Neural cell (in vitro differentiated cells): Measurements from ENCODE around the gene ARL10. TPM values are rescaled to one million over a fixed set of nuclear protein-coding genes. Genes with fewer than 3 reads are reported as not detected.

Experiments
- H2AFZ ChIP-seq: fragments of 200-600, 300-800 bp; sonication (generic), shearing (Covaris generic); 2 replicates; pipeline ENCODE4 v1.6.0; 2014; ENCODE audit warnings: low read depth, mild to moderate bottlenecking, antibody characterized with exemption, low read length, moderate library complexity
- H3F3A ChIP-seq: fragments of 200-600 bp; shearing (Covaris generic); 2 replicates; pipeline ENCODE4 v1.6.1; 2016; ENCODE audit warnings: mild to moderate bottlenecking, moderate library complexity, mixed read lengths, antibody characterized with exemption, low read length; ENCODE audit not compliant: insufficient read depth, poor library complexity, severe bottlenecking
- H3K27ac ChIP-seq: fragments of 200-600, 300-800 bp; sonication (generic), shearing (Covaris generic); 2 replicates; pipeline ENCODE4 v1.5.1; 2014; ENCODE audit warnings: mild to moderate bottlenecking, low read length, moderate library complexity
- H3K27me3 ChIP-seq: fragments of 300-800, 200-600 bp; sonication (generic), shearing (Covaris generic); 2 replicates; pipeline ENCODE4 v1.6.0; 2014; ENCODE audit warnings: mild to moderate bottlenecking, low read depth, low read length, moderate library complexity; ENCODE audit not compliant: insufficient read depth
- H3K36me3 ChIP-seq: fragments of 300-800, 200-600 bp; sonication (generic), shearing (Covaris generic); 2 replicates; pipeline ENCODE4 v1.5.1; 2014; ENCODE audit warnings: mild to moderate bottlenecking, antibody characterized with exemption, low read length, moderate library complexity; ENCODE audit not compliant: insufficient read depth
- H3K4me2 ChIP-seq: fragments of 300-800, 200-600 bp; sonication (generic), shearing (Covaris generic); 2 replicates; pipeline ENCODE4 v1.6.0; 2014; ENCODE audit warnings: mild to moderate bottlenecking, low read length
- H3K4me3 ChIP-seq: fragments of 300-800, 200-600 bp; sonication (generic), shearing (Covaris generic); 2 replicates; pipeline ENCODE4 v1.5.1; 2014; ENCODE audit warnings: mild to moderate bottlenecking, low read length, moderate library complexity
- H3K79me2 ChIP-seq: fragments of 200-600 bp; shearing (Covaris generic); replicated peaks from 2 replicates; pipeline ENCODE4 v1.6.0; 2014; ENCODE audit warnings: mild to moderate bottlenecking, low read length, moderate library complexity; ENCODE audit not compliant: insufficient read depth
- H3K9ac ChIP-seq: fragments of 300-800, 200-600 bp; sonication (generic), shearing (Covaris generic); 2 replicates; pipeline ENCODE4 v1.6.1; 2016; ENCODE audit warnings: mild to moderate bottlenecking, low read length, mixed read lengths
- H3K9me2 ChIP-seq: fragments of 200-600 bp; shearing (Covaris generic); 2 replicates; pipeline ENCODE4 v1.6.1; 2016; ENCODE audit warnings: mild to moderate bottlenecking, low read length, mixed read lengths; ENCODE audit not compliant: insufficient read depth
- H3K9me3 ChIP-seq: fragments of 200-600, 300-800 bp; sonication (generic), shearing (Covaris generic); 2 replicates; pipeline ENCODE4 v1.6.1; 2016; ENCODE audit warnings: mild to moderate bottlenecking, mixed run types, low read length, moderate library complexity, mixed read lengths
- H4K20me1 ChIP-seq: fragments of 200-600 bp; shearing (Covaris generic); 2 replicates; pipeline ENCODE4 v1.6.1; 2016; ENCODE audit warnings: mild to moderate bottlenecking, mixed run types; ENCODE audit not compliant: insufficient read depth
- CTCF ChIP-seq: fragments of 450-650 bp; IDR thresholded peaks from 2 replicates; pipeline ENCODE4 v1.5.1; 2014; ENCODE audit warnings: antibody characterized with exemption, mild to moderate bottlenecking, moderate library complexity; ENCODE audit not compliant: poor library complexity, severe bottlenecking
- EP300 ChIP-seq: fragments of 450-650 bp; conservative IDR thresholded peaks from 2 replicates; pipeline ENCODE4 v1.6.1; 2014; ENCODE audit warnings: antibody characterized with exemption, mild to moderate bottlenecking, moderate library complexity; ENCODE audit not compliant: poor library complexity, severe bottlenecking
- EZH2 ChIP-seq: fragments of 200-600, 300-800 bp; shearing (Covaris generic), sonication (generic); IDR thresholded peaks from 2 replicates; pipeline ENCODE4 v1.6.1; 2014; ENCODE audit warnings: antibody characterized with exemption, low read length, borderline replicate concordance, mild to moderate bottlenecking; ENCODE audit not compliant: insufficient read depth, poor library complexity, severe bottlenecking
- MXI1 ChIP-seq: fragments of 450-650 bp; conservative IDR thresholded peaks from 2 replicates; pipeline ENCODE4 v1.6.1; 2014; ENCODE audit warnings: antibody characterized with exemption, mild to moderate bottlenecking; ENCODE audit not compliant: poor library complexity, severe bottlenecking
- POLR2AphosphoS5 ChIP-seq: IDR thresholded peaks from 2 replicates; pipeline ENCODE4 v1.6.1; 2012
- RAD21 ChIP-seq: fragments of 450-650 bp; conservative IDR thresholded peaks from 2 replicates; pipeline ENCODE4 v1.6.1; 2014; ENCODE audit warnings: antibody characterized with exemption, mild to moderate bottlenecking, moderate library complexity
- SMC3 ChIP-seq: fragments of 450-650 bp; conservative IDR thresholded peaks from 2 replicates; pipeline ENCODE4 v1.6.1; 2014; ENCODE audit warnings: antibody characterized with exemption, mild to moderate bottlenecking, moderate library complexity; ENCODE audit not compliant: poor library complexity
- TAF1 ChIP-seq: IDR thresholded peaks from 2 replicates; pipeline ENCODE4 v1.6.1; 2012; ENCODE audit warnings: low read depth
- polyA plus RNA-seq: library from polyadenylated mRNA; depleted of rRNA; stranded (reverse); fragments of >200 nt; gene quantifications from 2 replicates; pipeline ENCODE4 v1.2.3, GENCODE V29; 2014
- TF ChIP-seq, protein P1 (sequence below): IDR thresholded peaks from 2 replicates; pipeline ENCODE4 v1.6.1; 2012; ENCODE audit warnings: borderline replicate concordance

The ARL10 gene
- polyA plus RNA-seq, 1 donor from 2014 or later = 22.8 TPM

DNA sequence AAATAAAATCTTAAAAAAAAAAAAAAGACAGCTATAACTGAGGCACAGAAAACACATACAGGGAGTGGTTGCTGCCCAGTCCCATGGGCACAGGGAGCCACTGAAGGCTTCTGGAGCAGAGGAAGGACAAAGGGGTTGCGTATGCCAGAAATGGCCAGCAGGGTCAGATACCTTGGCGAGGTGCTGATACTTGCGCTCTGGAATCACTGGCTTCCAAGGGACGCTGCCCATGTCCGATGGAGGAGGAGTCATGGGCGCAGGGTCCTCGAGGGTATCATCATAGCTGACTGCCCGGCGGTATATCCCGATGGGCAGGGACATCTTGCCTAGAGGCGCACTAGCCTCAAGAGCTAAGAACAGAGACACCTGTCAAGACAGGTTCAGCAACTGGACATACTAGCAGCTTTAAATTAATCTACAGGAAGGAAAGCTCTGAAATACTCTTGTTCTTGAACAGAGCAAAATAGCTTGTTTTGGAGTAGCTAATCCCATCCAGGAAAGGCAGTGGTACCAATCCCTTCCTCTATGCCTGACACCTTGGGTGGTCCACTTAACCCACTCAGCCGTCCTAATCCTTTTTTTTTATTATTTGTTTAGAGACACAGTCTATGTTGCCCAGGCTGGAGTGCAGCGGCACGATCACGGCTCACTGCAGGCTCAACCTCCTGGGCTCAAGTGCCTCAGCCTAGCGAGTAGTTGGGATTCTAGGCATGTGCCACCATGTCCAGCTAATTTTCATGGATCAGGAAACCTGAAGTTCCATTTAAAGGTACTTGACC is 9.7 kb upstream of the ARL10 start:
- no peak overlapping the region for H3K4me2 ChIP-seq
- H3F3A ChIP-seq = no peaks in the 10 kb centered on the region
- H4K20me1 ChIP-seq = no peaks in the 10 kb centered on the region
- H3K27me3 ChIP-seq = no peaks in the 10 kb centered on the region
- H3K36me3 ChIP-seq = no peaks in the 10 kb centered on the region
- H3K4me3 ChIP-seq = no peak overlapping the region
- H3K27ac ChIP-seq = no peak overlapping the region
- TF ChIP-seq, protein P1, sequence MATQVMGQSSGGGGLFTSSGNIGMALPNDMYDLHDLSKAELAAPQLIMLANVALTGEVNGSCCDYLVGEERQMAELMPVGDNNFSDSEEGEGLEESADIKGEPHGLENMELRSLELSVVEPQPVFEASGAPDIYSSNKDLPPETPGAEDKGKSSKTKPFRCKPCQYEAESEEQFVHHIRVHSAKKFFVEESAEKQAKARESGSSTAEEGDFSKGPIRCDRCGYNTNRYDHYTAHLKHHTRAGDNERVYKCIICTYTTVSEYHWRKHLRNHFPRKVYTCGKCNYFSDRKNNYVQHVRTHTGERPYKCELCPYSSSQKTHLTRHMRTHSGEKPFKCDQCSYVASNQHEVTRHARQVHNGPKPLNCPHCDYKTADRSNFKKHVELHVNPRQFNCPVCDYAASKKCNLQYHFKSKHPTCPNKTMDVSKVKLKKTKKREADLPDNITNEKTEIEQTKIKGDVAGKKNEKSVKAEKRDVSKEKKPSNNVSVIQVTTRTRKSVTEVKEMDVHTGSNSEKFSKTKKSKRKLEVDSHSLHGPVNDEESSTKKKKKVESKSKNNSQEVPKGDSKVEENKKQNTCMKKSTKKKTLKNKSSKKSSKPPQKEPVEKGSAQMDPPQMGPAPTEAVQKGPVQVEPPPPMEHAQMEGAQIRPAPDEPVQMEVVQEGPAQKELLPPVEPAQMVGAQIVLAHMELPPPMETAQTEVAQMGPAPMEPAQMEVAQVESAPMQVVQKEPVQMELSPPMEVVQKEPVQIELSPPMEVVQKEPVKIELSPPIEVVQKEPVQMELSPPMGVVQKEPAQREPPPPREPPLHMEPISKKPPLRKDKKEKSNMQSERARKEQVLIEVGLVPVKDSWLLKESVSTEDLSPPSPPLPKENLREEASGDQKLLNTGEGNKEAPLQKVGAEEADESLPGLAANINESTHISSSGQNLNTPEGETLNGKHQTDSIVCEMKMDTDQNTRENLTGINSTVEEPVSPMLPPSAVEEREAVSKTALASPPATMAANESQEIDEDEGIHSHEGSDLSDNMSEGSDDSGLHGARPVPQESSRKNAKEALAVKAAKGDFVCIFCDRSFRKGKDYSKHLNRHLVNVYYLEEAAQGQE = no peak
- TF ChIP-seq EP300 (no peak), MXI1 (no peak), RAD21 (no peak), EZH2 (no peak), POLR2AphosphoS5 (no peak), SMC3 (no peak), TAF1 (no peak), CTCF (no peak)
- no peak overlapping the region for H3K9ac ChIP-seq
- H3K9me2 ChIP-seq = no peaks in the 10 kb centered on the region
- H2AFZ ChIP-seq = no peak overlapping the region
- peaks cover 56% of the 10 kb centered on the region for H3K79me2 ChIP-seq
- H3K9me3 ChIP-seq = no peaks in the 10 kb centered on the region

DNA sequence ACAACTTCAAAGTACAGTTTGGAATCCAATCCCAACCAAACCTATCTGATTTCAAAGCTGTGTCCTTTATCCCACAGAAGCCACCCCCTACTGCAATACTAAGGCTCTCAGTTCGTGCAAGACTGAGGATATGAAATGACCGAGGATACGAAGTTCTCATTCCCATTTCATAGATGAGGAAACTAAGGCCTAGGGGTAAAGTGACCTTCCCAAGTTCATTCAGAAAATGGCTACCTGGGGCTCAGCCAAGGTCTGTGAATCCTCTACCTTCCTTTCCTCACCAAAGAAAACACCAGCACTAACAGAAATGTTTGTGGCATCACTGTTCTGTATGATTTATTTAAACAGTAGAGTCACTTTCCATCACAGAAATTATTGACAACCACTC is 9.1 kb upstream of the ARL10 start:
- Histone ChIP-seq H3K4me2 (no peak overlapping the region), H2AFZ (no peak overlapping the region), H3K9me3 (no peaks in the 10 kb centered on the region), H3F3A (no peaks in the 10 kb centered on the region), H3K4me3 (no peak overlapping the region), H3K9ac (no peak overlapping the region), H3K27me3 (no peaks in the 10 kb centered on the region), H3K79me2 (peaks cover 62% of the 10 kb centered on the region), H3K27ac (no peak overlapping the region), H3K9me2 (no peaks in the 10 kb centered on the region), H3K36me3 (no peaks in the 10 kb centered on the region), H4K20me1 (no peaks in the 10 kb centered on the region)
- no peak for TF ChIP-seq RAD21
- TF ChIP-seq, protein P1 = no peak
- TF ChIP-seq MXI1 = no peak
- TF ChIP-seq CTCF = no peak
- TF ChIP-seq POLR2AphosphoS5 = no peak
- no peak for TF ChIP-seq SMC3
- no peak for TF ChIP-seq EZH2
- TF ChIP-seq EP300 = no peak
